HuH-7 (cell line): ENCODE data around the gene MKX.

Experiments
- DNase-seq: peaks from one replicate; pipeline ENCODE4 v3.0.0; 2011; ENCODE audit warnings: low spot score

The MKX gene, protein sequence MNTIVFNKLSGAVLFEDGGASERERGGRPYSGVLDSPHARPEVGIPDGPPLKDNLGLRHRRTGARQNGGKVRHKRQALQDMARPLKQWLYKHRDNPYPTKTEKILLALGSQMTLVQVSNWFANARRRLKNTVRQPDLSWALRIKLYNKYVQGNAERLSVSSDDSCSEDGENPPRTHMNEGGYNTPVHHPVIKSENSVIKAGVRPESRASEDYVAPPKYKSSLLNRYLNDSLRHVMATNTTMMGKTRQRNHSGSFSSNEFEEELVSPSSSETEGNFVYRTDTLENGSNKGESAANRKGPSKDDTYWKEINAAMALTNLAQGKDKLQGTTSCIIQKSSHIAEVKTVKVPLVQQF

DNA sequence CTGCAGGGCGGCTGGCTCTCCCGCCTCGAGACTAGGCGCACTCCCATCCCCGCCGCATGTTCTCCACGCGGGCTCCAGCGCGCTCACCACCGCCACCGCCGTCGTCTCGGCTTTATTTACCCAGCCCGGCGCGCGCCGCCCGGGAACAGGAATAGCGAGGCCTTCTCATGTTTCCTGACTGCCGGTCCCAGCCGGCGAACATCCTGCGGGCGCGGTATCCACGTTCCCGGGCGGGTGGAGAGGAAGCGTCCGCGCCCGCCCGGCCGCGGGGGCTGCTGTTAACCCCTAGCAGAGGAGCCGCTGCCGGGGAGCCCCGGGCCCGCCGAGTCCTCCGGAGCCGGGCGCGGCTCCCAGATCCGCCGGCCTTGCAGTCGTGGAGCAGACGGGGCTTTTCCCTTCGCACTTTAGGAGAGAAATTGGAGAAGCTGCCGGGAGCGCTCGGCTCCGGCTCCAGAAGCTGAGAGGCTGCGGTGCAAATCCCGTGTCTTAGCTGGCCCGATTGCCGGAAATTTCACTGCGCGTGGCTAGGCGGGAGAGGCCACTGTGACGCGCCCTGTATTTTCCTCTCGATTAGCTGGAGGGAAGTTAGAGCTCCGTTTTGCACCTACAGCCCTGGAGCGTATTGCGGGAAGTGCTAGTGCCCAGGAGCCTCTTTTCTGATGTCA, at the start of gene MKX:
TSS of gene MKX (minus strand) at position 88 of the 665 bp plus-strand sequence. CDS start 2,404 bp downstream, outside the sequence.
- DNase-seq: no peak

DNA sequence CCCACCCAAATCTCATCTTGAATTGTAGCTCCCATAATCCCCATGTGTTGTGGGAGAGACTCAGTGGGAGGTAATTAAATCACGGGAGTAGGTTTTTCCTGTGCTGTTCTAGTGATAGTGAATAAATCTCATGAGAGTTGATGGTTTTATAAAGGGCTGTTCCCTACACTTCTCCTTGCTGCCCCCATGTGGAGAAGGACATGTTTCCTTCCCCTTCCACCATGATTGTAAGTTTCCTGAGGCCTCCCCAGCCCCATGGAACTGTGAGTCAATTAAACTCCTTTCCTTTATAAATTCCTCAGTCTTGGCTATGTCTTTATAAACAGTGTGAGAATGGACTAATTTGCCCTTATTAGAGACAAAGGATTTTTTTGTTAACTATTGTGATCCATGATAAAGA, 48.5 kb upstream of the MKX start:
- DNase-seq: no peak

DNA sequence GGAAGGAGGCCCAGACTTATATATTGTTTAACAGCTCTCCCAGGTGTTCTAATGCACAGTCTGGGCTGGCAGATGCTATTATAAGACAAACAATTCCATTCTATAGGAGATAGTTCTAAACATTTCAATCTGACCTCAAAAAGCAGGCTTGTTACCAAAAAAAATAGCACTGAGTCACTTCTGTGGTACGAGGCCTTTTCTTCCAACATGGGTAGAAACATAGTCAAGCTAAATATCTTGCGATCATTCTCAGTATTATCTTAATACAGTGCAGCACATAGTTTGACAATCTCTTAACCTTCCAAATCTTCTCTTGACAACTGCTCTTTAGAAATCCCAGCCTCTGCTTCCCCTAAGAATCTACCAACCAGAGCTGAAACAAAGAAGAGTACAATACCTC, 46.6 kb upstream of the MKX start:
- DNase-seq: no peak

DNA sequence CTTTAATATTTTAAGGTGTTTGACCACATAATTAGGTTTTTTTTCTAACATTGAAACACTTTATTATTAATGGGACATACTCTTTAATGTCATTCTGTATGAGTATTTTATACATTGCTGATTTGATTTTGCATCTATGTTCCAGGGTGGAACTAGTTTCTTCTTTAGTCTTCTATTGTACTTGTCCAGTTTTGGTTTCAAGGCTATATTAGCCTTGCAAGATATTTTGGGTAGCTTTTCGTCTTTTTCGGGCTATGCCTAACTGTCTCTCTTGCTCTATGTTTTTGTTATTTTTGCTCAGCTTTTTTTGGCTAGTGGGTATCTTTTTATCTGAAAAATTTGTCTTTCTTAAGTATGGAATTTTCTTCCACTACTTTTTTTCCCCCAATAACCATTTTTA, 38.7 kb upstream of the MKX start:
- no peak for DNase-seq

DNA sequence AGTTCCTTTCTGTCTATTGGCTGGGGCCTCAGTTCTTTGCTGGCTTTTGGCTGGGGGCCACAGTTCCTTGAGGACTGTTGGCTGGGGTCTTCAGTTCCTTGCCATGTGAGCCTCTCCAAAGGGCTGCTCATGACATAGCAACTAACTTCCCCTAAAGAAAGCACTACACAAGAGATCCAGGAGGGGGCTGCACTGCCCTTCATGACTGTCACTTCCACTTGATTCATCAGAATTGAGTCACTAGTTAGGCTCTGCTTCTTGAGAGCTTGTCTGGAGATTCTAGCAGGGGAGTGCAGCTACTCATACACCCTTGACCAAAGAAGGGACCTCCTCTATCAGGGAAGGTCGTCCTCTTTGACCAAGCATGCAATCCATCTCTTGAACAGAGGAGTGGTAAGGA, 38.0 kb upstream of the MKX start:
- peak; percentile 9 for DNase-seq

- DNase-seq: no peak
Observed at GRCh38 chr10:27779462-27780015, 33.9 kb upstream of the MKX start.

DNA sequence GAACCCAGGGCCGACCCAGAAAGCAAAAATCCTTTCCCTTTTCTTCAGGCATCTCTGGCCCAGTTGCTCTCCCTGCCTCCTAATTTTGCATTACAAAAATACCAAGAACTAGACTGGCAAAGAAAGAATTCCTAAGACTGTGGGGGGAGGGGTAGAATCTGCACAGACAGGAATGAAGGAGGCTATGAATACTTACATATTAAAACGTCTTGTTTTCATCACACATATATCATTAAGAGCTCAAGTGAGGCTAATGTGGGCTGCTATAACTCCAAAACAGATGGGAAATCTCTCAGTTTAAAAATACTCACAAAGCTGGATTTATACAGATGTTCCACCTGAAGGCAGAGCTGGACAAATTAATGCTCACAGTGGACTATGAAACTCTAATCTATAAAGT, 29.2 kb upstream of the MKX start:
- no peak for DNase-seq

DNA sequence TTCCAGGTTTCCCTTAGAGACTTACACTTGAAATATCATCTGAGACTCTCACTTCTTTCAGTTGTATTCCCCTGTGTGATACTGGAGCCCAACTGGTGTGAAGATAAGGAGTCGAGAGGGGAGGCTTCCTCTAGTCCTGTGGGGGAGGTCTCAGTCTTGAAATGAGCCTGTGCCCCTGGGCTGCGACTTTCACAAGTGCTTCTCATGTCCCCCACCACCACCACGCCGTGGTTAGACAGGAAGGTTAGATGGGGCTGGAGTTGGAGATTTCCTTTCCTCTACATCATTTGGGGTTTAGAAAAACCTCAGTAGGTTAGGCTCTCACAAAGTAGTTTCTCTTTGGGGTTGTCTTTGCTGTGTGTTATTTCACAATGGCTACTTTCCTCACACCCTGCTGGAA, 25.6 kb upstream of the MKX start:
- no peak for DNase-seq

DNA sequence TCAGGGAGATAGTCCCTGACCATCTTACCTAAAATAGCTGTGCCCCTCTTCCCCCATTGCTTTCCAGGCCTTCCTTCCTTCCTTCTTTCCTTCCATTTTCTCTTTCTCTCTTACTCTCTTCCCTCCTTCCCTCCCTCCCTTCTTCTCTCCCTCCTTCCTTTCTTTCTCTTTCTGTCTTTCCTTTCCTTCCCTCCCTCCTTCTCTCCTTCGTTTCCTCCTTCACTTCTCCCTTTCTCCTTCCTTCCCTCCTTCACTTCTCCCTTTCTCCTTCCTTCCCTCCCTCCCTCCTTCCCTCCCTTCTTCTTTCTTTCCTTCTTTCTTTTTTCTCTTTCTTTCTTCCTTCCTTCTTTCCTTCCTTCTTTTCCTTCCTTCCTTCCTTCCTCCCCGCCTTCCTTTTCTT, 24.6 kb upstream of the MKX start:
- DNase-seq: no peak

DNA sequence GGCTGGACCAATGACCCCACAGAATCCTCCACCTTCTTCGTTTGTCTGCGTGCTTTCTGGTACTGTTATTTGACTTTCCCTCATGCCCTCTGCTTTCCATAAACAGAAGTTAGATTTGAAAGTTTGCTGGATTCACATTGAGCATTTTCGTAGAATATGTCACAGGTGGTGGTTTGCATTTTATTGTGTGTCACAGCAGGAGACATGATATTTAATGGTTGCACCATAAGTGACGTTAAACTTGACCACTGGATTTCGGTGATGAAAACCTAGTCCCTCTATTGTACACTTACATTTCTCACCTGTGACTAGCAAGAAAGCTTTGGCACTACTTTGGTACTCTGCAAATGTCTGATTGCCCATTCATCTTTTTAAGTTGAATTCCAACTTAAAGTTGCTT, 15.2 kb upstream of the MKX start:
- DNase-seq: no peak

- DNase-seq: no peak
Observed at GRCh38 chr10:27759483-27760272, 14.1 kb upstream of the MKX start.

DNA sequence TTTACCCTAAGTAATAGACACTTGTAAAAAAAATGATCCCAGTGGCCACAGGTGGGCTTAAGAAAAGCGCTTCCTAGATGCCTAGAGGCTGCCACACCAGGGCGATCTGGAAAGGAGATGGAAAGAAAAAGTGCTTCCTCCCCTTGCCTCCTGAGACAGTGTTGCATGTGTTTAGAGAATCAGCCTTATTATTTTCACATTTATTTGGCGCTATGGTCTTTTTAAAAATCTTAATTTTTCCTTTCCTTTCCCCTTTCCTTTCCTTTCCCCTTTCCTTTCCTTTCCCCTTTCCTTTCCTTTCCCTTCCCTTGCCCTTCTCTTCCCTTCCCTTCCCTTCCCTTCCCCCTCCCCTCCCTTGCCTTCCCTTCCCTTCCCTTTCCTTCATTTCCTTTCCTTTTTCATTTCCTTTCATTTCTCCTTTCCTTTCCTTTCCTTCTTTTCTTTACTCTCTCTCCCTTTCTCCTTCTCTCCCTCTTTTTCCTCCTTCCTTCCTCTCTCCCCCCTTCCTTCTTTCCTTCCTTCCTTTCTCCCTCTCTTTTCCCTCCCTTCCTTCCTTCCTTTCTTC, 7.1 kb upstream of the MKX start:
- no peak for DNase-seq

DNA sequence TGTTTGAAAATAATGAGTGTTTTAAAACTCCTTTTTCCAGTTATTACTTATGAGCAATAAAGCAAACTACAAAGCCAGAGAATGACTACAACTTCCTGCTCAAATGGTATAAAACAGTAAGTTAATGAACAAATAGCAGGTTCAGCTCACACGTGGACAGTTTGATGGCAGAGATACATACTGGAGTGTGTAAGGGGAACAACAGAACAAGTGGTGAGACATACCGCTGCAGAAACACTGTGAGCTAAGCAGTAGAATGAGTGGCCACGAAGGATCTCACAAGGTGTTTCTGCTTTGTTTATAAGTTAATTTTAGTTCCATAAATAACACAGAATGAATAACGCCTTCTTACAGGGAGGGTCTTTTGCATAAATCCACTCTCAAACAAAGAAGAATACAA, 3.0 kb upstream of the MKX start:
- no peak for DNase-seq

- DNase-seq: no peak
Observed at GRCh38 chr10:27747096-27747451, 1.5 kb upstream of the MKX start.

DNA sequence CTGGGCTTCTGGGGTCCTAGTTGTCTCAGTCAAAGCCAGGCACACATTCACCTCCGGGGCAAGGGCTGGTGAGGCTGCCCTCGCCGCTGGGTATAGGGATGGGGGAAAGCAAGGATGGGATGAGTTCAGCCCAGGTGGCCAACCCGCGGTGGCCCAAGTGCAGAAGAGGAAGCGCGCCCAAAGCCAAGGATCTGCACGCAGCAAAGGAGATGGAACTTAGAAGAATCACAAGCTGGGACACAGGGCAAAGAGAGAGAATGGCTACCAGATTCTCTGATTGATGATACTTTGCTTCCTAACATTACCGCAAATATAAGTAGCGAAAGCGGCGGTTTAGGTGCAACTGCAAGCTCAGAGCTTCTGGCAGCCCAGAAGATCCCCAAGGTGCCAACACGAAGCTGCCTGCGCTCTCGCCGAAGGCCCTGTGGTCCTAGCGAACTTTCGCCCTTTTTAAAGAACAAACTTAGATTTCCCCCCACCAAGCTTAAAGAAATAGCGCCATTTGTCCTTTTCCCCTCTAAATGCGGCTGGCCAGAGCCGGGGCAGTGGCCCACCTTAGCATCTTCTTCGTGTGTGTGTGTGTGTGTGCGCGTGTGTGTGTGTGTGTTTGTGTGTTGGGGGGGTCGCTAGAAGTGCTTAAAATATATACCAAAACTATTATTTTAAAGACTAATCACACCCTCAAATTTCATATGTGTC, 927 bp upstream of the MKX start:
- DNase-seq: no peak

GRCh38 chr10:27744802-27745731, 552 bp downstream of the MKX start:
- no peak for DNase-seq

GRCh38 chr10:27743877-27744801, 1.5 kb downstream of the MKX start:
- no peak for DNase-seq

DNA sequence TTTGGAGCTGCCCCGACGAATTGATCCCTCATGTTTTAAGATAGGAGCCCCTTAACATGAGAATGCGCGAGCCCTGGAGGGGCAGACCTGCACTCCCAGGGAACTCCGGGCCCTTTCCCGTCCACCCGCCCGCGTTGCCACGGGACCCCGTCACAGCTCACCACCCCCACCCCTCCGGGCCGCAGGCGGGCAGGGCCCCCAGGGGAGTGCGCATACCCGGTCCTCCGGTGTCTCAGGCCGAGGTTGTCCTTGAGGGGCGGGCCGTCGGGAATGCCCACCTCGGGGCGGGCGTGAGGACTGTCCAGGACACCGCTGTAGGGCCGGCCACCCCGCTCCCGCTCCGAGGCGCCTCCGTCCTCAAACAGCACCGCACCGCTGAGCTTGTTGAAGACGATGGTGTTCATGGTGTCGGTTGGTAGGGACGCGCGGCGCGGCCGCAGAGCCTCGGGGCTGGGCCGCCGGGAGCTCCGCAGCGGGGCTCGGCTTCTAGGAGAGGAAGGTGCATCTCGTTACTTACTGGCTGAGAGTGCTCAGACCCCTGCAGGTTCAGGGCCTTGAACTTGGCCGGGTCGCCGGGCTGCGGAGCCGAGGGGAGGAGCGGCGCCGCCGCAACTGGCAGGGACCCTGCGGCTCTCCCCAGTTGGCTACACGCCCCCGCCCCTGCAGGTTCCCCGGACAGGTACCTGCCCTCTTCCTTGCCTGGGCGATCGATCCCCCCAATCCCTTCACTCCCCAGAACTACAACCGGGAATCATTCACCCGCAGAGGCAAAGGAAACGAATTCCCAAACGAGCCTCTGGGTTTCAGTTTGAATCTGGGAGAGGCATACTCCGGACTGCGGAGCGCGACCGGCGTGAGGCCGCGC, 2.4 kb downstream of the MKX start:
- no peak for DNase-seq
